NCI-H2081 treated with DMSO at 0.1 percent for 48 hours (cell line): ENCODE results near the gene AUH.
"Not testable (repeated sequence)": the region's sequence is repeated elsewhere in the genome, so short reads cannot be mapped to it uniquely, and the experiment has no call there.

Source experiments
- DNase-seq: peaks from one replicate; lab custom pipeline; 2025; lab: John Stamatoyannopoulos, UW

Gene AUH

GRCh38 chr9:91378695-91379127, 17.0 kb upstream of the AUH start:
- DNase-seq, result no peak

DNA sequence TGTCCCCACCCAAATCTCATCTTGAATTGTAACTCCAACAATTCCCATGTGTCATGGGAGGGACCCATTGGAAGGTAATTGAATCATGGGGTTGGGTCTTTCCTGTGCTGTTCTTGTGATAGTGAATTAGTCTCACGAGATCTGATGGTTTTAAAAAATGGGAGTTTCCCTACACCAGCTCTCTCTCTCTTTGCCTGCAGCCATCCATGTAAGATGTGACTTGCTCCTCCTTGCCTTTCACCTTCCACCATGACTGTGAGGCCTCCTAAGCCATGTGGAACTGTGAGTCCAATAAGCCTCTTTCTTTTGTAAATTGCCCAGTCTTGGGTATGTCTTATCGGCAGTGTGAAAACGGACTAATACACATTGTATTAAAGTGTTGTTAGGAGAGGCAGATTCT, 16.3 kb upstream of the AUH start:
- DNase-seq, result not testable (repeated sequence)

GRCh38 chr9:91376239-91376638, 14.5 kb upstream of the AUH start:
- no peak for DNase-seq

GRCh38 chr9:91374939-91375338, 13.2 kb upstream of the AUH start:
- no peak for DNase-seq

DNA sequence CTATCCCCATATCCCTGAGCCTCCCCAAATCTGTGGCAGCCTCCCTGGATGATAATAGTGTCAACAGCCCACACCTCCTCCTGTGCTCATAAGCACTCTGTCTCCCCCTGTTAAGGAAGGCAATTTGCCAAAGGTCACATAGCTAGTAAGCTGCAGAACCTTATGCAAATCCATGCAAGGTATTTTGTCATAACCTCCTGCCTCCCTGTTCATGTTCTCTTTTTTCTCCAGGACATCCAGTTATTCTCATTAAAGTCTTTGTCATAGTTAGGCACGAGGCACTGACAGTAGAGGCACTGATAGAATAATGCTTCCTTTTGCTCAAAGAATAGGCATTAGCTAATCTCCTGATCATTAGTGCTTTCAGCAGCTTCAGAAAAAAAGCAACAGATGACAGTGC, 10.2 kb upstream of the AUH start:
- no peak for DNase-seq

GRCh38 chr9:91370006-91370405, 8.3 kb upstream of the AUH start:
- not testable (repeated sequence) for DNase-seq

DNA sequence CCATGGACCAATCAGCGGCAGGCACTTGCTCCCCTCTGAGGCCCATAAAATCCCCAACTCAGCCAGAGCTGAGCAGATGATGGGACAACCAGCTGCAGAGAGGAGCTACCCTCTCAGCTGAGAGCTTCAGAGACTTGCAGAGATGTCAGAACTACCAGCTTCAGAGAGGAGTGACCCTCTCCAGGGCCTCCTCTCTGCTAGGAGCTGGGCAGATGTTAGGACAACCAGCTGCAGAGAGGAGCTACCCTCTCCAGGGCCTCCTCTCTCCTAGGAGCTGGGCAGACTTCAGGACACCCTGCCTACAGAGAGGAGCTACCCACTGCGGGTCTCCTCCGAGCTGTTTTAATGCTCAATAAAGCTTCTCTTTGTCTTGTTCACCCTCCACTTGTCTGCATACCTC, 3.0 kb upstream of the AUH start:
- no peak for DNase-seq

GRCh38 chr9:91364005-91364404, 2.3 kb upstream of the AUH start:
- no peak for DNase-seq

- no peak for DNase-seq
Measured at GRCh38 chr9:91362051-91362611, 413 bp upstream of the AUH start.

GRCh38 chr9:91360551-91361290, 997 bp downstream of the AUH start:
- no peak for DNase-seq

- DNase-seq, result no peak
Measured at GRCh38 chr9:91359734-91360470, 1.8 kb downstream of the AUH start.

DNA sequence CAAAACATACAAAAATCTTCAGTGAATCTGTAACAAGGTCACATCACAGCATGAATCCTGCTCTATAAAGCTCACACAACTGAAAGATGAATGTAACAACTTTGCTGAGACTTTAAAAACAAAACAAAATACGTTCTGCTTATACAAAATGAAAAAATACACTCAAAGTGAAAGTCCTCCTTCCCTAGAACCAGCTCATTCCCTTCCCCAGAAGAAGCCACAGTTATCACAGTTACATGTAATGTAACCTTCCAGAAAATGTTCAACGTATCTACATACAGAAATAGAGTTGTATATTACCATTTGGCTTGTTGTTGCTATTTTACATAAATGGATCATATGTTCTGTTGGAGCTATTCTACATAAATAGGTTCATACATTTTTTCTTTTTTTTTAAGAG, 2.6 kb downstream of the AUH start:
- no peak for DNase-seq

- DNase-seq, result no peak
Measured at GRCh38 chr9:91354881-91355280, 6.8 kb downstream of the AUH start.

GRCh38 chr9:91349115-91349555, 12.6 kb downstream of the AUH start:
- no peak for DNase-seq

DNA sequence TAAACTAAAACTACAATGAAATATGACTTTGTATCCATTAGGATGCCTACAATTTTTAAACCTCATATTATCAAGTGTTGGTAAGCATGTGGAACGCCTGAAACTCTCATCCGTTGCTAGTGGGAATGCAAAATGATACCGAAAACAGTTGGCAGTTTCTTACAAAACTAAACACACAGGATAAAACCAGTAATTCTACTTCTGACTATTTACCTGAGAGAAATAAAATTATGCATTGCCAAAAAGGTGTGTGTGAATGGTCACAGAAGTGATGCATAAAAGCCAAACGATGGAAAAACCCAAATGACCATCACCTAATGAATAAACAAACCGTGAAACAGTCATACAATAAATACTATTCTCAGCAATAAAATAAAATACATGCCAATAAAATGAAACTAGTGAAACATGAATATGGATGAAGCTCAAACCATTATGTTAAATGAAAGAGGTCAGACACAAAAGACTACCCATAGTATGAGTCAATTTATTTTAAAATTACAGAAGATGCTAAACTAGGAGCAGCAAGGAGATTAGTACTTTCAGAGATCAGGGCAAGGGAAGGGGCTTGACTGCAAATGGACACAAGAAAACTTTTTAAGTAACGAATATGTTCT, 13.4 kb downstream of the AUH start:
- DNase-seq, result no peak

- no peak for DNase-seq
Measured at GRCh38 chr9:91347377-91347776, 14.3 kb downstream of the AUH start.

- DNase-seq, result no peak
Measured at GRCh38 chr9:91346644-91347043, 15.1 kb downstream of the AUH start.

GRCh38 chr9:91345978-91346377, 15.7 kb downstream of the AUH start:
- DNase-seq, result no peak

DNA sequence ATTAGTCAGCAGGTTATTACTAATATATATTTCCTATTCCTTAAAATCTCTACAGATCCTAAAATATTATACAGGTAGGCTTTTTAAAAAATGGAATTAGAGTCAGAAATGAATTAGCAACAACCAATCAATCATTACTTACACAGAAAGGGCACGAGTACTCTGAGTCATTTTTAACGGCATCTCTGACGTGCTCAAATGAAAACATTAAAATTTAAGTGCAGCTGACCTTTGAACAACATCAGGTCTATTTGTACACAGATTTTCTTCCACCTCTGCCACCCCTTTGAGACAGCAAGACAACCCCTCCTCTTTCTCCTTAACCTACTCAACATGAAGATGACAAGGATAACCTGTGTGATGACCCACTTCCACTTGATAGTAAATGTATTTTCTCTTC, 19.1 kb downstream of the AUH start:
- DNase-seq, result no peak

GRCh38 chr9:91341749-91342148, 20.0 kb downstream of the AUH start:
- DNase-seq, result no peak

DNA sequence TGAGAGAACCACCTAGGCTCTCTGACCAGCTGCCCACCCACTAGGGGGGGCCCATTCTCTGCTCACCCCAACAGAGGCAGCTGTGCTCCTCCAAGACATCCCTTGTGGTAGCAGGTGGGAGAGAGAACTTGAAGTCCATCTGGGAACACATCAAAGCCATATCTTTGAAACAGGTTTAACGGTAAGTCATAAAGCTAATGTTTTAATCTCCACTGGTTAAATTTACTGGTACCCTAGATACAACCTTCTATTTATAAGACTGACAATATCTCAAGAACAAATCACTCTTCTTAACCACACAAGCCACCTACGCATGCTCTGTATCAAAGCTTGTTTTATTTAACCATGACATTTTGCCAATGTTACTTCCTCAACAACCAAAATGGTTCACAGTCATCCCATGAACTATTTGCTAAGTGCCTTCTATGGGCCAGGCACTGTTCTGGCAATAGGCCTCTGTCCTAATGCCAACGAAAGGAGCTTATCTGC, 20.4 kb downstream of the AUH start:
- DNase-seq, result no peak

GRCh38 chr9:91340395-91340967, 21.2 kb downstream of the AUH start:
- no peak for DNase-seq
